ENCODE measurements around the gene LACC1. TPM values are rescaled to one million over a fixed set of nuclear protein-coding genes. Genes with fewer than 3 reads are reported as not detected.

LACC1 gene
- total and polyA plus RNA-seq, 10 of the 15 experiments (the other 5 are each of a cell fraction or from before 2014, with no cell fraction given) = 0.03 to 3.7 (median 3.0) TPM

- TF ChIP-seq, protein P1, sequence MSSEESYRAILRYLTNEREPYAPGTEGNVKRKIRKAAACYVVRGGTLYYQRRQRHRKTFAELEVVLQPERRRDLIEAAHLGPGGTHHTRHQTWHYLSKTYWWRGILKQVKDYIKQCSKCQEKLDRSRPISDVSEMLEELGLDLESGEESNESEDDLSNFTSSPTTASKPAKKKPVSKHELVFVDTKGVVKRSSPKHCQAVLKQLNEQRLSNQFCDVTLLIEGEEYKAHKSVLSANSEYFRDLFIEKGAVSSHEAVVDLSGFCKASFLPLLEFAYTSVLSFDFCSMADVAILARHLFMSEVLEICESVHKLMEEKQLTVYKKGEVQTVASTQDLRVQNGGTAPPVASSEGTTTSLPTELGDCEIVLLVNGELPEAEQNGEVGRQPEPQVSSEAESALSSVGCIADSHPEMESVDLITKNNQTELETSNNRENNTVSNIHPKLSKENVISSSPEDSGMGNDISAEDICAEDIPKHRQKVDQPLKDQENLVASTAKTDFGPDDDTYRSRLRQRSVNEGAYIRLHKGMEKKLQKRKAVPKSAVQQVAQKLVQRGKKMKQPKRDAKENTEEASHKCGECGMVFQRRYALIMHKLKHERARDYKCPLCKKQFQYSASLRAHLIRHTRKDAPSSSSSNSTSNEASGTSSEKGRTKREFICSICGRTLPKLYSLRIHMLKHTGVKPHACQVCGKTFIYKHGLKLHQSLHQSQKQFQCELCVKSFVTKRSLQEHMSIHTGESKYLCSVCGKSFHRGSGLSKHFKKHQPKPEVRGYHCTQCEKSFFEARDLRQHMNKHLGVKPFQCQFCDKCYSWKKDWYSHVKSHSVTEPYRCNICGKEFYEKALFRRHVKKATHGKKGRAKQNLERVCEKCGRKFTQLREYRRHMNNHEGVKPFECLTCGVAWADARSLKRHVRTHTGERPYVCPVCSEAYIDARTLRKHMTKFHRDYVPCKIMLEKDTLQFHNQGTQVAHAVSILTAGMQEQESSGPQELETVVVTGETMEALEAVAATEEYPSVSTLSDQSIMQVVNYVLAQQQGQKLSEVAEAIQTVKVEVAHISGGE (CRISPR knock-in tag; IDR thresholded peaks at IDR 0.05) = no peak
- TF ChIP-seq NFIC (IDR thresholded peaks at IDR 0.05; ENCODE audit: low read depth, low read length) = no peak
- no peak for TF ChIP-seq SMARCA5 (IDR thresholded peaks at IDR 0.05)
- TF ChIP-seq, protein P2, sequence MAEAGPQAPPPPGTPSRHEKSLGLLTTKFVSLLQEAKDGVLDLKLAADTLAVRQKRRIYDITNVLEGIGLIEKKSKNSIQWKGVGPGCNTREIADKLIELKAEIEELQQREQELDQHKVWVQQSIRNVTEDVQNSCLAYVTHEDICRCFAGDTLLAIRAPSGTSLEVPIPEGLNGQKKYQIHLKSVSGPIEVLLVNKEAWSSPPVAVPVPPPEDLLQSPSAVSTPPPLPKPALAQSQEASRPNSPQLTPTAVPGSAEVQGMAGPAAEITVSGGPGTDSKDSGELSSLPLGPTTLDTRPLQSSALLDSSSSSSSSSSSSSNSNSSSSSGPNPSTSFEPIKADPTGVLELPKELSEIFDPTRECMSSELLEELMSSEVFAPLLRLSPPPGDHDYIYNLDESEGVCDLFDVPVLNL (IDR thresholded peaks at IDR 0.05; ENCODE audit: low read depth, low read length) = no peak
- TF ChIP-seq MXI1 (IDR thresholded peaks at IDR 0.05; ENCODE audit: low read depth, low read length) = no peak
- no peak for TF ChIP-seq NR2C2 (IDR thresholded peaks at IDR 0.05; ENCODE audit: borderline replicate concordance, control insufficient read depth, insufficient read length, low read depth)
- no peak for TF ChIP-seq CEBPB (IDR thresholded peaks at IDR 0.05; ENCODE audit: borderline replicate concordance in 1 of 2, low read depth in 2 of 2, low read length in 2 of 2)
- TF ChIP-seq ZZZ3 (IDR thresholded peaks at IDR 0.05; ENCODE audit: control insufficient read depth, insufficient read length, low read depth) = no peak
- no peak for TF ChIP-seq EZH2 (IDR thresholded peaks at IDR 0.05; ENCODE audit: borderline replicate concordance, control insufficient read depth, low read depth, low read length)
- TF ChIP-seq, protein P3, sequence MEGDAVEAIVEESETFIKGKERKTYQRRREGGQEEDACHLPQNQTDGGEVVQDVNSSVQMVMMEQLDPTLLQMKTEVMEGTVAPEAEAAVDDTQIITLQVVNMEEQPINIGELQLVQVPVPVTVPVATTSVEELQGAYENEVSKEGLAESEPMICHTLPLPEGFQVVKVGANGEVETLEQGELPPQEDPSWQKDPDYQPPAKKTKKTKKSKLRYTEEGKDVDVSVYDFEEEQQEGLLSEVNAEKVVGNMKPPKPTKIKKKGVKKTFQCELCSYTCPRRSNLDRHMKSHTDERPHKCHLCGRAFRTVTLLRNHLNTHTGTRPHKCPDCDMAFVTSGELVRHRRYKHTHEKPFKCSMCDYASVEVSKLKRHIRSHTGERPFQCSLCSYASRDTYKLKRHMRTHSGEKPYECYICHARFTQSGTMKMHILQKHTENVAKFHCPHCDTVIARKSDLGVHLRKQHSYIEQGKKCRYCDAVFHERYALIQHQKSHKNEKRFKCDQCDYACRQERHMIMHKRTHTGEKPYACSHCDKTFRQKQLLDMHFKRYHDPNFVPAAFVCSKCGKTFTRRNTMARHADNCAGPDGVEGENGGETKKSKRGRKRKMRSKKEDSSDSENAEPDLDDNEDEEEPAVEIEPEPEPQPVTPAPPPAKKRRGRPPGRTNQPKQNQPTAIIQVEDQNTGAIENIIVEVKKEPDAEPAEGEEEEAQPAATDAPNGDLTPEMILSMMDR (IDR thresholded peaks at IDR 0.05 in 2 of 3, conservative IDR thresholded peaks at IDR 0.05 in 1 of 3; ENCODE audit: control insufficient read depth in 2 of 3, extremely low read depth in 1 of 3, insufficient read depth in 1 of 3, low read depth in 3 of 3, low read length in 3 of 3) = no peak
These were observed 48.6 kb upstream of the LACC1 start (continued) for GRCh38 chr13:43831088-43831487.

Measured in GM12878 (cell line).